Osteocyte (in vitro differentiated cells): ENCODE results near the gene IRX3. TPM values are rescaled to one million over a fixed set of nuclear protein-coding genes. Genes with fewer than 3 reads are reported as not detected.

Source experiments
- DNase-seq: peaks from one replicate; pipeline ENCODE4 v3.0.0; 2021; ENCODE audit warnings: mixed read lengths; ENCODE audit not compliant: unreplicated experiment; ENCODE audit errors: extremely low spot score
- H3K27ac Mint-ChIP-seq: one replicate; pipeline ENCODE4 v1.8.0; 2021; ENCODE audit warnings: mild to moderate bottlenecking, mixed read lengths; ENCODE audit not compliant: unreplicated experiment
- H3K27me3 Mint-ChIP-seq: one replicate; pipeline ENCODE4 v1.8.0; 2021; ENCODE audit warnings: mixed read lengths; ENCODE audit not compliant: unreplicated experiment
- H3K36me3 Mint-ChIP-seq: one replicate; pipeline ENCODE4 v1.8.0; 2021; ENCODE audit warnings: mixed read lengths; ENCODE audit not compliant: unreplicated experiment
- H3K4me1 Mint-ChIP-seq: one replicate; pipeline ENCODE4 v1.8.0; 2021; ENCODE audit warnings: mixed read lengths; ENCODE audit not compliant: unreplicated experiment
- H3K4me3 Mint-ChIP-seq: one replicate; pipeline ENCODE4 v1.8.0; 2021; ENCODE audit warnings: mild to moderate bottlenecking, moderate library complexity, mixed read lengths; ENCODE audit not compliant: unreplicated experiment
- H3K9me3 Mint-ChIP-seq: one replicate; pipeline ENCODE4 v1.8.0; 2021; ENCODE audit warnings: mixed read lengths; ENCODE audit not compliant: unreplicated experiment
- total RNA-seq: library from RNA; stranded (reverse); gene quantifications from 2 replicates; pipeline ENCODE4 v1.2.1, GENCODE V29; 2021
- TF ChIP-seq, protein P1 (sequence below): fragments of 200-600 bp; sonication (generic); IDR thresholded peaks from 2 replicates; pipeline ENCODE4 v1.5.0; 2021; ENCODE audit warnings: antibody characterized with exemption, mild to moderate bottlenecking, moderate library complexity

The IRX3 gene
- total RNA-seq, 1 donor from 2014 or later: 0.91 TPM

DNA sequence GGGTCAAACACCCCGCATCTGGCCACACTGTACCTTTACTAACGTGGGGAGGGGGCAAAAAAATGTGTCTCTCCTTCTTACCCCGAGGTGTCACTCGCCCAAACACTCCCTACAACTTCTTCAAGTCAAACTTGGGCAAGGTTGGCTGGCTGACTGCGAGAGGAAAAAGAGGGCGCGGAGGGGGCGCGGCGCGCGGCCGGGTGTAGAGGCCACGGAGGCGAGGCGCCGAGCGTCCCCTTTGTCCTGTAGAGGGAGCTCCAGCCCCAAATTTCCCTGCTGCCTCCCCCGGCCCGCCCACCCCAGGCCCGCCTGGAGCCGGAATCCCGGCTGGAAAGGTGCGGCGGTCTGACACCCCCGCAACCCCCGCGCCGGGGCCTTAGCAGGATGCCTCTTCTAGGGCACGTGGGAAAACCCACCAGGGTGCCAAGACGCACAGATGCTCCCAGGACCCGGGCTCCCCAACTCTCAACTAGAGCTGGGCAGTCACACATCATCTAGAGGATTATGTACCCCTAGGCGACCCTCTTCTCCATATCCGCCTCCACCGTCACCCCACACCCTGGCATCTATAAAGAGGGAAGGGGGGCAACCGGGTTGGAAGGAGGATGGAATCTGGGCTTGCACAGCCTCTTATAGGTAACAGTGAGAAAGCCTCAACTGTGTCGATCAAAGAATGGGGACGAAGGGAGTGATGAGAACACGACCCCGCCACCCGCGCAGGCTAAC, 4.2 kb downstream of the IRX3 start:
- no peak for DNase-seq
- Mint-ChIP-seq H3K4me3 (peak overlapping the region; percentile 60), H3K9me3 (no peaks in the 10 kb centered on the region), H3K27me3 (peaks cover 65% of the 10 kb centered on the region), H3K36me3 (peaks cover 2% of the 10 kb centered on the region), H3K27ac (no peak overlapping the region), H3K4me1 (peaks cover 25% of the 10 kb centered on the region)
- TF ChIP-seq, protein P1, sequence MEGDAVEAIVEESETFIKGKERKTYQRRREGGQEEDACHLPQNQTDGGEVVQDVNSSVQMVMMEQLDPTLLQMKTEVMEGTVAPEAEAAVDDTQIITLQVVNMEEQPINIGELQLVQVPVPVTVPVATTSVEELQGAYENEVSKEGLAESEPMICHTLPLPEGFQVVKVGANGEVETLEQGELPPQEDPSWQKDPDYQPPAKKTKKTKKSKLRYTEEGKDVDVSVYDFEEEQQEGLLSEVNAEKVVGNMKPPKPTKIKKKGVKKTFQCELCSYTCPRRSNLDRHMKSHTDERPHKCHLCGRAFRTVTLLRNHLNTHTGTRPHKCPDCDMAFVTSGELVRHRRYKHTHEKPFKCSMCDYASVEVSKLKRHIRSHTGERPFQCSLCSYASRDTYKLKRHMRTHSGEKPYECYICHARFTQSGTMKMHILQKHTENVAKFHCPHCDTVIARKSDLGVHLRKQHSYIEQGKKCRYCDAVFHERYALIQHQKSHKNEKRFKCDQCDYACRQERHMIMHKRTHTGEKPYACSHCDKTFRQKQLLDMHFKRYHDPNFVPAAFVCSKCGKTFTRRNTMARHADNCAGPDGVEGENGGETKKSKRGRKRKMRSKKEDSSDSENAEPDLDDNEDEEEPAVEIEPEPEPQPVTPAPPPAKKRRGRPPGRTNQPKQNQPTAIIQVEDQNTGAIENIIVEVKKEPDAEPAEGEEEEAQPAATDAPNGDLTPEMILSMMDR: peak; percentile 80

- H3K4me3 Mint-ChIP-seq: peak overlapping the region; percentile 60
- no peak overlapping the region for H3K27ac Mint-ChIP-seq
- H3K4me1 Mint-ChIP-seq: peaks cover 21% of the 10 kb centered on the region
- DNase-seq: no peak
- peaks cover 2% of the 10 kb centered on the region for H3K36me3 Mint-ChIP-seq
- TF ChIP-seq, protein P1: no peak
- no peaks in the 10 kb centered on the region for H3K9me3 Mint-ChIP-seq
- peaks cover 63% of the 10 kb centered on the region for H3K27me3 Mint-ChIP-seq
Observed at GRCh38 chr16:54281535-54282201, 4.9 kb downstream of the IRX3 start.

DNA sequence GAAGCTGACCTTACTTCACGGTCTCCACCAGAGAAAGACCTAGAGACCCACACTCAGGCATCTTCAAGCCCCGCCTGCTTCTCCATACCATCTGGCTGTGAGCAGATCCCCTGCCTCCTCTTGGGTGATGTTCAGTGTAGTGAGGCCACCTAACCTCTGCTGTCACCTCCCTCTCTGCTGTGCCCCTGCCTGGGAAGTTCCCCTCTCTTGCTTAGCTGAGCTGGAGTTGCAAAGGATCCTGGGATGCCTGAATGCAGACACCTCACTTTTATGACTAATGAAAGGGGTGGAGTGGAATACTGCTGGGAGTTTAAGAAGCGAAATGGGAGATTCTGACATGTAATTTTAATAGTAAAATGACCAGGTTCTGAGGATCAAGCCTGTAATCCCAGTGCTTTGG, 5.8 kb downstream of the IRX3 start:
- Mint-ChIP-seq H3K36me3 (peaks cover 2% of the 10 kb centered on the region), H3K27ac (no peak overlapping the region), H3K4me3 (no peak overlapping the region), H3K4me1 (peaks cover 17% of the 10 kb centered on the region), H3K27me3 (peaks cover 63% of the 10 kb centered on the region), H3K9me3 (no peaks in the 10 kb centered on the region)
- DNase-seq: no peak
- TF ChIP-seq, protein P1: no peak

DNA sequence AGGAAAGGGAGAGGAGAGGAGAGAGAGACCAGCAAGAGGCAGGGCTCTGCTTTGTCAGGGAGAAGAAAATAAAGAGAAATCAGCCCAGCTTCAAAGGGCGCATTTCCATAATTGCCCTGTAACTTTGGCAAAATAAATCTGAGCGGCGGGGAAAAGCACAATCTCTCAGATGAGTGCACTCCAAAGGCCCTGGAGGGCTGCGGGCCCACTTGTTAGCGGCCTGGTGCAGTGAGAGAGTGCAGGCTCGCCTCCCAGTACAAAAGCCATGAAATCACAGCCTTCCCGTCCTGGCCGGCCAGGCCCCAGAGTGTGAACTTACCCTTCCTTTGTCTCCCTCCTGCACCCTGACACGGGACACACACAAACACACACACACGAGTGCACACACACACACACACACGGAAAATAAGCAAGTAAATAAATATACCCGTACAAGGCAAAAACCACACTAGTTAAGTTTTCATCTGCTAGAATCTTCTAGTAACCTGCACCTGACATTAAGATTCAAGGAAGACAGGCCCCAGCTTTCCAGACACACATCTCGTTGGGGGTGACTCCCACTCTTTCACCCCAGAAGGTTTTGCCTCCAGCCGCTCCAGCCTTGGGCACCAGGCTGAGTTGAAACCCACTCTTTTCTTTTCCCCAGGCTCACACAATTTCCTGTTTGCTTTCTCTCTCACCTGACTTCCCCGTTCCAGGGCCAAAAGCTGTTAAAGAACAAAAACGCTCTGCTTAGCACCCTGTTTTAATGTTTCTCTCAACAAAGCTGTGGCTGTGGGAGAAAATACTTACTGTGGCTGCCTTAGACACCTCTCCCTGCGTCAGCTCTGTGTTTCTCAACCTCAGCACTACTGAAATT, 8.5 kb downstream of the IRX3 start:
- Mint-ChIP-seq H3K9me3 (no peaks in the 10 kb centered on the region), H3K4me3 (no peak overlapping the region), H3K27me3 (peaks cover 46% of the 10 kb centered on the region), H3K36me3 (peaks cover 1% of the 10 kb centered on the region), H3K4me1 (peaks cover 5% of the 10 kb centered on the region), H3K27ac (no peak overlapping the region)
- TF ChIP-seq, protein P1: no peak
- no peak for DNase-seq

DNA sequence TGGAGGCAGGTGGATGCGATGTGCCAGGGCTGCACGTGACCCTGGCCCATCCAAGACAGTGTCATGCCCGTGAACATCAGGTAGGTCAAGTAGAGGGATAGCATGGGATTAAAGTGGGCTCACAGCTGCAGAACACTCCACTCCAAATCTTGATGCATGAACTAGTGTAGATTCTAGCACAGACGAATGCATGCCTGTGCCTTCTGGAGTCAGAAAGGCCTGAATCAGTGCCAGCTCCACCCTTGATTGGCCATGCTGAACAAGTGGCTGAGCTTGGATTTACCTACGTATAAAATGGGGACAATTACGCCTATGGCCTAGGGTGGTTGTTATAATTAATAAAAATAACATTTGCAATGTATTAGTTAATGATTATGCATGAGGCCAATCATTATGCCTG, 10.6 kb downstream of the IRX3 start:
- no peaks in the 10 kb centered on the region for H3K9me3 Mint-ChIP-seq
- no peaks in the 10 kb centered on the region for H3K36me3 Mint-ChIP-seq
- DNase-seq: no peak
- no peak overlapping the region for H3K4me3 Mint-ChIP-seq
- peaks cover 29% of the 10 kb centered on the region for H3K27me3 Mint-ChIP-seq
- no peak overlapping the region for H3K27ac Mint-ChIP-seq
- TF ChIP-seq, protein P1: no peak
- H3K4me1 Mint-ChIP-seq: no peaks in the 10 kb centered on the region
